ENCODE results near the gene TSC22D1.

TSC22D1 gene

DNA sequence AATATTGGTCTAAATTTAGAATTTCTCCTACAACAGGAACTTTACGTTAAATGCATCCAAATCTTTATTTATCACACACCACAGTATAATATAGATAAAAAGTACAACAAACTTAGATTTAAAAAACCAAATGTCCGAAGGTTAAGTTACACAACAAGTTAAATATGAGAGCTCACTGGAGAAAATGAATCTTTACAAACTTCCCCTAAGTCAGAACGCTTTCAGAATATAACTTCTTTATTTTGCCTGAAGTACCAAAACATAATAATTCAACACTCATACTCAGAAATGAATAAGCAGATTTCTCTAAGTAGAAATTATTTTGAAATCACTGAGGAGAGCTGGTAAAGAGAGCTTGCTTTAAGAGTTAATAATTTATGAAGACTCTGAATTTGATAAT is 33.8 kb downstream of the TSC22D1 start:
- H3K36me3 ChIP-seq (ENCODE audit: control insufficient read depth in 1 of 2, insufficient read depth in 2 of 2, low read length in 2 of 2), result peaks cover 1 to 2% of the 10 kb centered on the region in 2 experiments
- H4K8ac ChIP-seq (ENCODE audit: low read depth, low read length), result no peak overlapping the region
- no peak overlapping the region for H3K27ac ChIP-seq (ENCODE audit: low read depth, low read length)
- no peak overlapping the region for H2AK5ac ChIP-seq (ENCODE audit: low read length)
- no peak overlapping the region for H3K23ac ChIP-seq (ENCODE audit: low read length)
- no peak overlapping the region for H2AFZ ChIP-seq (ENCODE audit: insufficient read depth, low read length, poor library complexity)
- no peak overlapping the region for H3K4ac ChIP-seq (ENCODE audit: low read depth, low read length)
- no peaks in the 10 kb centered on the region for H3K79me1 ChIP-seq (ENCODE audit: low read length)
- H3K27me3 ChIP-seq (ENCODE audit: insufficient read depth, low read length), result no peaks in the 10 kb centered on the region
- no peak overlapping the region for H2BK12ac ChIP-seq (ENCODE audit: low read length)
- WGBS (ENCODE audit: extremely low coverage, insufficient coverage, insufficient read length), result no CpG with 5 or more reads among the region's 3 CpGs
- no peak overlapping the region for H3K14ac ChIP-seq (ENCODE audit: low read length)
- no peaks in the 10 kb centered on the region for H3K9me3 ChIP-seq (ENCODE audit: insufficient read depth, low read depth, low read length)
- no peak overlapping the region for H2BK5ac ChIP-seq (ENCODE audit: low read depth, low read length, poor library complexity)
- no peak overlapping the region for H3K18ac ChIP-seq (ENCODE audit: low read length)
- no peak overlapping the region for H3K9ac ChIP-seq (ENCODE audit: low read length)
- peaks cover 2% of the 10 kb centered on the region for H3K79me2 ChIP-seq (ENCODE audit: control insufficient read depth, insufficient read depth, low read length, poor library complexity)
- no peak for DNase-seq
- H2BK120ac ChIP-seq (ENCODE audit: insufficient read depth, low read length, poor library complexity), result no peak overlapping the region
- no peaks in the 10 kb centered on the region for H3K4me1 ChIP-seq (ENCODE audit: control insufficient read depth in 1 of 2, insufficient read depth in 2 of 2, low read length in 2 of 2)
- H3K4me3 ChIP-seq (ENCODE audit: low read depth, low read length), result no peak overlapping the region
- H3K4me2 ChIP-seq (ENCODE audit: low read length), result no peak overlapping the region
- no peak overlapping the region for H4K91ac ChIP-seq (ENCODE audit: low read depth, low read length)
- no peak overlapping the region for H4K12ac ChIP-seq (ENCODE audit: low read depth, low read length)

DNA sequence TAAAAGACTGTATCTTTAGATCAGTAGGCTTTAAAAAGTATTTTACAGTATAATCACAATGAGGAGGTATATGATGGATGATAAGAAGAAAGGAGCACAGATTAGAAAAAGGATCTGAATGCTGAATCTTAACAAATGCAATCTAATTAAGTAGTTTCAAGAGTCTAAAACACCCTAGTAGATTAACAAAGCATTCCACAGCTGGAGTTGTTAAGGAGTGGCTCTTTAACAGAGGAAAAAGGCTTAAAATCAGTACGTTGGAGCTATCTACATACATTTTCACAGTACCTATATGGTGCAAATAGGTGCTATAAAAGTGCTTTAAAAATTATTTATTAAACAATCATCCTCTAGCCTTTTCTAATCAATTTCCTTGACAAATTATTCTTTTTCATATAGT is 34.5 kb downstream of the TSC22D1 start:
- no peak overlapping the region for H3K4me2 ChIP-seq (ENCODE audit: low read length)
- peaks cover 1 to 2% of the 10 kb centered on the region in 2 experiments for H3K36me3 ChIP-seq (ENCODE audit: control insufficient read depth in 1 of 2, insufficient read depth in 2 of 2, low read length in 2 of 2)
- H3K9ac ChIP-seq (ENCODE audit: low read length), result no peak overlapping the region
- no peak overlapping the region for H3K4ac ChIP-seq (ENCODE audit: low read depth, low read length)
- no peak overlapping the region for H2AFZ ChIP-seq (ENCODE audit: insufficient read depth, low read length, poor library complexity)
- H3K27me3 ChIP-seq (ENCODE audit: insufficient read depth, low read length), result no peaks in the 10 kb centered on the region
- H3K9me3 ChIP-seq (ENCODE audit: insufficient read depth, low read depth, low read length), result no peaks in the 10 kb centered on the region
- H3K4me1 ChIP-seq (ENCODE audit: control insufficient read depth in 1 of 2, insufficient read depth in 2 of 2, low read length in 2 of 2), result no peaks in the 10 kb centered on the region
- peaks cover 2% of the 10 kb centered on the region for H3K79me2 ChIP-seq (ENCODE audit: control insufficient read depth, insufficient read depth, low read length, poor library complexity)
- H4K91ac ChIP-seq (ENCODE audit: low read depth, low read length), result no peak overlapping the region
- DNase-seq, result no peak
- no peak overlapping the region for H2BK5ac ChIP-seq (ENCODE audit: low read depth, low read length, poor library complexity)
- H3K4me3 ChIP-seq (ENCODE audit: low read depth, low read length), result no peak overlapping the region
- H3K79me1 ChIP-seq (ENCODE audit: low read length), result no peaks in the 10 kb centered on the region
- no peak overlapping the region for H3K23ac ChIP-seq (ENCODE audit: low read length)
- no peak overlapping the region for H3K27ac ChIP-seq (ENCODE audit: low read depth, low read length)
- no peak overlapping the region for H4K8ac ChIP-seq (ENCODE audit: low read depth, low read length)
- H2BK120ac ChIP-seq (ENCODE audit: insufficient read depth, low read length, poor library complexity), result no peak overlapping the region
- no peak overlapping the region for H3K14ac ChIP-seq (ENCODE audit: low read length)
- WGBS (ENCODE audit: extremely low coverage, insufficient coverage, insufficient read length), result no CpG with 5 or more reads among the region's 1 CpG
- no peak overlapping the region for H2AK5ac ChIP-seq (ENCODE audit: low read length)
- H4K12ac ChIP-seq (ENCODE audit: low read depth, low read length), result no peak overlapping the region
- no peak overlapping the region for H3K18ac ChIP-seq (ENCODE audit: low read length)
- H2BK12ac ChIP-seq (ENCODE audit: low read length), result no peak overlapping the region

DNA sequence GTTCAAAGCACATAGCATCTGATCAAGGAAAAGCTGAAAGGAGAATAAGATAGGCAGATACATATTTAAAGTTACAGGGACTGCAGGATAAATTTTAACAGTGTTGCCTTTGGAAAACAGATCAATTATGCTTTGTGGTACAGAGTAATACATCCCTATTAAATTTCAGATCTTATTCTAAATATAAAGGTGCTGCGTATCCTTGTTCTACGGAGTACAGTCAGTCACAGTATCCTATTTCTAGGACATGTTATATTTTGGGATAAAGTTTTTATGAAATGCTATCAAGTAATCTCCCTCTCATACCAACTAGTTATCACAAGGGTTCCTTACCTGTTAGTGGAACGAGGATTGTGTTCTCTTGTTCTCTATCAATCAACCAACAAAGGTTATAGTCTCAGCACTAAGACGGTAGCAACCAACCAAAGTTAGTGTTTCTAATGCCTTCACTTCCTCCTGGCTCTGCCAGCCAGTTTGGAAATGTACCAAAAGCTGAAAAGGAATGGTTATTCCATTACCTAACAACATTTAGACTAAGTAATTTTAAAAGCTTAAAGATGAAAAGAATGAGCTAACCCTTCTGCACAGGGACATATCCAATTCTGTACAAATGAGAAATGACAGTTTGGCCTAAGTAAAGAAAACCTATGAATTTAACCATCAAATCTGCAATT is 35.2 kb downstream of the TSC22D1 start:
- Histone ChIP-seq H3K79me2 (ENCODE audit: control insufficient read depth, insufficient read depth, low read length, poor library complexity) (peaks cover 2% of the 10 kb centered on the region), H3K14ac (ENCODE audit: low read length) (no peak overlapping the region), H2BK12ac (ENCODE audit: low read length) (no peak overlapping the region), H3K36me3 (ENCODE audit: control insufficient read depth in 1 of 2, insufficient read depth in 2 of 2, low read length in 2 of 2) (peaks cover 1 to 2% of the 10 kb centered on the region in 2 experiments), H3K4me3 (ENCODE audit: low read depth, low read length) (no peak overlapping the region), H2BK5ac (ENCODE audit: low read depth, low read length, poor library complexity) (no peak overlapping the region), H3K27me3 (ENCODE audit: insufficient read depth, low read length) (no peaks in the 10 kb centered on the region), H4K8ac (ENCODE audit: low read depth, low read length) (no peak overlapping the region), H3K27ac (ENCODE audit: low read depth, low read length) (no peak overlapping the region), H2AFZ (ENCODE audit: insufficient read depth, low read length, poor library complexity) (no peak overlapping the region), H3K79me1 (ENCODE audit: low read length) (no peaks in the 10 kb centered on the region), H2BK120ac (ENCODE audit: insufficient read depth, low read length, poor library complexity) (no peak overlapping the region), H4K12ac (ENCODE audit: low read depth, low read length) (no peak overlapping the region), H3K4ac (ENCODE audit: low read depth, low read length) (no peak overlapping the region), H3K4me2 (ENCODE audit: low read length) (no peak overlapping the region), H3K4me1 (ENCODE audit: control insufficient read depth in 1 of 2, insufficient read depth in 2 of 2, low read length in 2 of 2) (no peaks in the 10 kb centered on the region), H3K9ac (ENCODE audit: low read length) (no peak overlapping the region), H3K9me3 (ENCODE audit: insufficient read depth, low read depth, low read length) (no peaks in the 10 kb centered on the region), H3K23ac (ENCODE audit: low read length) (no peak overlapping the region), H4K91ac (ENCODE audit: low read depth, low read length) (no peak overlapping the region), H2AK5ac (ENCODE audit: low read length) (no peak overlapping the region), H3K18ac (ENCODE audit: low read length) (no peak overlapping the region)
- no CpG with 5 or more reads among the region's 4 CpGs for WGBS (ENCODE audit: extremely low coverage, insufficient coverage, insufficient read length)
- DNase-seq, result no peak

GRCh38 chr13:44537248-44537647 is 38.9 kb downstream of the TSC22D1 start:
- no CpG with 5 or more reads among the region's 2 CpGs for WGBS (ENCODE audit: extremely low coverage, insufficient coverage, insufficient read length)
- no peak overlapping the region for H4K91ac ChIP-seq (ENCODE audit: low read depth, low read length)
- no peaks in the 10 kb centered on the region for H3K9me3 ChIP-seq (ENCODE audit: insufficient read depth, low read depth, low read length)
- no peak overlapping the region for H2BK12ac ChIP-seq (ENCODE audit: low read length)
- no peak overlapping the region for H2AFZ ChIP-seq (ENCODE audit: insufficient read depth, low read length, poor library complexity)
- no peak for DNase-seq
- no peak overlapping the region for H3K4me2 ChIP-seq (ENCODE audit: low read length)
- no peak overlapping the region for H3K9ac ChIP-seq (ENCODE audit: low read length)
- H3K23ac ChIP-seq (ENCODE audit: low read length), result no peak overlapping the region
- H3K27ac ChIP-seq (ENCODE audit: low read depth, low read length), result no peak overlapping the region
- H3K4ac ChIP-seq (ENCODE audit: low read depth, low read length), result no peak overlapping the region
- no peaks in the 10 kb centered on the region for H3K4me1 ChIP-seq (ENCODE audit: control insufficient read depth in 1 of 2, insufficient read depth in 2 of 2, low read length in 2 of 2)
- H4K12ac ChIP-seq (ENCODE audit: low read depth, low read length), result no peak overlapping the region
- H2BK120ac ChIP-seq (ENCODE audit: insufficient read depth, low read length, poor library complexity), result no peak overlapping the region
- H4K8ac ChIP-seq (ENCODE audit: low read depth, low read length), result no peak overlapping the region
- no peaks in the 10 kb centered on the region for H3K27me3 ChIP-seq (ENCODE audit: insufficient read depth, low read length)
- H3K14ac ChIP-seq (ENCODE audit: low read length), result no peak overlapping the region
- H2BK5ac ChIP-seq (ENCODE audit: low read depth, low read length, poor library complexity), result no peak overlapping the region
- no peaks in the 10 kb centered on the region for H3K79me1 ChIP-seq (ENCODE audit: low read length)
- no peak overlapping the region for H2AK5ac ChIP-seq (ENCODE audit: low read length)
- no peaks in the 10 kb centered on the region for H3K79me2 ChIP-seq (ENCODE audit: control insufficient read depth, insufficient read depth, low read length, poor library complexity)
- H3K18ac ChIP-seq (ENCODE audit: low read length), result no peak overlapping the region
- H3K36me3 ChIP-seq (ENCODE audit: control insufficient read depth in 1 of 2, insufficient read depth in 2 of 2, low read length in 2 of 2), result peaks cover 1 to 2% of the 10 kb centered on the region in 2 experiments
- H3K4me3 ChIP-seq (ENCODE audit: low read depth, low read length), result no peak overlapping the region

All from trophoblast cell (in vitro differentiated cells and primary cell).